Cardiac muscle cell (in vitro differentiated cells and primary cell): Measurements from ENCODE around the gene SYN1. TPM values are rescaled to one million over a fixed set of nuclear protein-coding genes. Genes with fewer than 3 reads are reported as not detected.
A peak's percentile ranks its signal among the peaks of the same experiment; 100 is the strongest.
"Not testable (repeated sequence)": the region's sequence is repeated elsewhere in the genome, so short reads cannot be mapped to it uniquely, and the experiment has no call there.

Source experiments
- DNase-seq, 2 donors: peaks; one replicate each; pipeline versions ENCODE4 v3.0.0 to v3.0.0-alpha.2; 2010 to 2017; ENCODE audit warnings: low read depth in 1 of 2, low spot score in 1 of 2
- H3K27ac ChIP-seq: fragments of 200-600 bp; sonication (generic); 2 replicates; pipeline ENCODE4 v1.5.1; 2016
- H3K27me3 ChIP-seq: fragments of 200-600 bp; sonication (generic); 2 replicates; pipeline ENCODE4 v1.6.0; 2016; ENCODE audit warnings: control low read depth
- H3K36me3 ChIP-seq: fragments of 200-600 bp; sonication (generic); 2 replicates; pipeline ENCODE4 v1.5.1; 2016; ENCODE audit warnings: control low read depth
- H3K4me1 ChIP-seq: fragments of 200-600 bp; sonication (generic); 2 replicates; pipeline ENCODE4 v1.8.1; 2017; ENCODE audit warnings: low read depth, mild to moderate bottlenecking, mixed run types
- H3K4me3 ChIP-seq: fragments of 200-600 bp; sonication (generic); 2 replicates; pipeline ENCODE4 v1.5.1; 2016; ENCODE audit warnings: mild to moderate bottlenecking
- H3K9me3 ChIP-seq: fragments of 200-600 bp; sonication (generic); 2 replicates; pipeline ENCODE4 v1.5.1; 2017; ENCODE audit warnings: low read depth, mild to moderate bottlenecking, control low read depth
- polyA plus RNA-seq: library from polyadenylated mRNA; unstranded; fragments of >200 nt; fragmentation: Nextera tagmentation; extraction: Ambion mirVana; gene quantifications from 2 replicates; pipeline ENCODE4 v1.2.1, GENCODE V29; 2016
- total RNA-seq: library from RNA; depleted of rRNA; stranded (reverse); fragments of >200 nt; gene quantifications from 2 replicates; pipeline ENCODE4 v1.2.3, GENCODE V29; 2016
- TF ChIP-seq, protein P1 (sequence below): IDR thresholded peaks from 2 replicates; pipeline ENCODE4 v1.5.1; 2012; ENCODE audit warnings: low read depth, mild to moderate bottlenecking, low read length

SYN1 gene
- total RNA-seq (1.8 and 2.0 TPM in 2 replicates), polyA plus RNA-seq (10.8 and 12.6 TPM in 2 replicates)

DNA sequence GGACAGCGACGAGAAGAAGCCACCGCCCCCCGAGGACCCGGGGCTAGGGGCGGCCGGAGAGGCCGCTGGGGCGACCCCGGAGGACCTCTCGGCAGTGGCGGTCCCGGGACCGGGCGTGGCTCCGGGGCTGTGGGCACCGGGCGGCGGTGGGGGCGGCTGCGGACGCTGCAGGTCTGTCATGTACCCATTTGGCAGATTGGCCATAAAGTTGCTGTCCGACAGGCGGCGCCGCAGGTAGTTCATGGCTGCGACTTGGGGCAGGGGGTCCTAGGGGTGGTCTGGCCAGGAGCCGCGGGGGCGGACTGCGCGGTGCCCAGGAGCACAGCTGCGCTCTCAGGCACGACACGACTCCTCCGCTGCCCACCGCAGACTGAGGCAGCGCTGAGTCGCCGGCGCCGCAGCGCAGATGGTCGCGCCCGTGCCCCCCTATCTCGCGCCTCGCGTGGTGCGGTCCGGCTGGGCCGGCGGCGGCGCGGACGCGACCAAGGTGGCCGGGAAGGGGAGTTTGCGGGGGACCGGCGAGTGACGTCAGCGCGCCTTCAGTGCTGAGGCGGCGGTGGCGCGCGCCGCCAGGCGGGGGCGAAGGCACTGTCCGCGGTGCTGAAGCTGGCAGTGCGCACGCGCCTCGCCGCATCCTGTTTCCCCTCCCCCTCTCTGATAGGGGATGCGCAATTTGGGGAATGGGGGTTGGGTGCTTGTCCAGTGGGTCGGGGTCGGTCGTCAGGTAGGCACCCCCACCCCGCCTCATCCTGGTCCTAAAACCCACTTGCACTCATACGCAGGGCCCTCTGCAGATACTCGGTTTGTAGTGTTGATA lies at the start of gene SYN1:
Gene SYN1 (minus strand): TSS at position 372 of the 817 bp plus-strand sequence. CDS start 129 bp downstream, at position 243.
- peaks cover 8% of the 10 kb centered on the region for H3K27me3 ChIP-seq
- no peaks in the 10 kb centered on the region for H3K9me3 ChIP-seq
- TF ChIP-seq, protein P1, sequence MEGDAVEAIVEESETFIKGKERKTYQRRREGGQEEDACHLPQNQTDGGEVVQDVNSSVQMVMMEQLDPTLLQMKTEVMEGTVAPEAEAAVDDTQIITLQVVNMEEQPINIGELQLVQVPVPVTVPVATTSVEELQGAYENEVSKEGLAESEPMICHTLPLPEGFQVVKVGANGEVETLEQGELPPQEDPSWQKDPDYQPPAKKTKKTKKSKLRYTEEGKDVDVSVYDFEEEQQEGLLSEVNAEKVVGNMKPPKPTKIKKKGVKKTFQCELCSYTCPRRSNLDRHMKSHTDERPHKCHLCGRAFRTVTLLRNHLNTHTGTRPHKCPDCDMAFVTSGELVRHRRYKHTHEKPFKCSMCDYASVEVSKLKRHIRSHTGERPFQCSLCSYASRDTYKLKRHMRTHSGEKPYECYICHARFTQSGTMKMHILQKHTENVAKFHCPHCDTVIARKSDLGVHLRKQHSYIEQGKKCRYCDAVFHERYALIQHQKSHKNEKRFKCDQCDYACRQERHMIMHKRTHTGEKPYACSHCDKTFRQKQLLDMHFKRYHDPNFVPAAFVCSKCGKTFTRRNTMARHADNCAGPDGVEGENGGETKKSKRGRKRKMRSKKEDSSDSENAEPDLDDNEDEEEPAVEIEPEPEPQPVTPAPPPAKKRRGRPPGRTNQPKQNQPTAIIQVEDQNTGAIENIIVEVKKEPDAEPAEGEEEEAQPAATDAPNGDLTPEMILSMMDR, result no peak
- no peak within 1 kb of the TSS for H3K27ac ChIP-seq
- H3K4me3 ChIP-seq, result no peak within 1 kb of the TSS
- H3K4me1 ChIP-seq, result no peaks in the 10 kb centered on the region
- no peaks in the 10 kb centered on the region for H3K36me3 ChIP-seq
- DNase-seq, result peak; percentile 88 to 90

DNA sequence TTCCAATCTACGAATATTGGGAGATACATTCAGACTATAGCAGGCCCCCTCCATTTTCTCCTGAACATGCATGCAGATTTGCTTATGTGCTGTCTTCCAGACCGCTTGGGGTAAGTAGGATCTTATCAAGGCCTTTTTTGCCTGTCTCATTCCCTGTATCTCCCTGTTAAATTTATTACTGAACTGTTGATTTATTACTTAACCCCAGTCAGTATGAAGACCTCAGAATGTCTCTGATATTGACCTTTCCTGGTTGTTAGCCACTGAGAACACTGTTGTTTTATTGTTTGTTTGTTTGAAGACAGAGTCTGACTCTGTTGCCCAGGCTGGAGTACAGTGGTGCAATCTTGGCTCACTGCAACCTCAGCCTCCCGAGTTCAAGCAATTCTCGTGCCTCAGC lies 46.1 kb upstream of the SYN1 start:
- not testable (repeated sequence) for DNase-seq, H3K4me1 ChIP-seq, H3K4me3 ChIP-seq, H3K27me3 ChIP-seq, H3K36me3 ChIP-seq, H3K9me3 ChIP-seq, H3K27ac ChIP-seq

DNA sequence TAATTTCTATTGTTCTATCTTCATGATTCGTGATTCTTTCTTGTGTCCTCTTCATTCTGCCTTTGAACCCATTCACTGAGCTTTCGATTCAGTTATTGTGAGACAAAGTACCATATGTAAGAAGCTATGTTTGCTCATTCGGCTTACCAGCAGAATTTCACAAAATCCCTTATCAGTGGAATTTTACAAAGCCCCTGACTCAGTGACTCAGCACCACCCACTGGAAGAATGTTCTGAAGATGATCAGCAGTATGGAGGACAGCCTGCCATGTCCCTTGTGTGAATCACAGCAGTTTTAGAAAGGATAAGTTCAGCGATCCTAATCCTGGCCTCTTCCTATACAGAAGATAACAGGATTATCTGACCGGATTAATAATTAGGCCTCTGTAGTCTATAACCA lies 45.1 kb upstream of the SYN1 start:
- H3K27ac ChIP-seq, result no peak overlapping the region
- no peaks in the 10 kb centered on the region for H3K27me3 ChIP-seq
- H3K9me3 ChIP-seq, result no peaks in the 10 kb centered on the region
- H3K4me3 ChIP-seq, result no peak overlapping the region
- H3K4me1 ChIP-seq, result no peaks in the 10 kb centered on the region
- TF ChIP-seq, protein P1, result no peak
- DNase-seq, result peak in 1 of 2 donors; percentile 55
- H3K36me3 ChIP-seq, result no peaks in the 10 kb centered on the region

DNA sequence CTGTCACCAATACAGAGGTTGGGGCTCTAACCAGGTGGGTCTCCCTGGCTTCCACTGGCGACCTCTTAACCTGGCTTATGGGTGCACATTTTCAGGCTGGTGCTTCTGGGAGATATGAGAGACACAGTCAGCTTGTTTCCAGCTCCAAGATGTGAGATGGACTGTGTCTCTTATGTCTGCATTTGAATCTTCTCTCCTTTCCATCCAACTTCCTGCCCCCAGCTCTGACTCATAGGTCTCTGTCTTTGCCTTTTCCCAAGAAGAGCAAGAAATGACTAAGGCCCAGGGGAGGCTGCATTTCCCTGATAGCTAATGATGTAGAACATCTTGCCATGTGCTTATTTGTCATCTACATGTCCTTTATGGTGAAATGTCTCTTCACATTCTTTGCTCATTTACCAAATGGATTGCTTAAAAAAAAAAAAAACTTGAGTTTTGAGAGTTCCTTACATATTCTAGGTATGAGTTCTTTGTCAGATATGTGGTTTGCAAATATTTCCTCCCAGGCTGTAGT lies 42.5 kb upstream of the SYN1 start:
- Histone ChIP-seq H3K27me3 (no peaks in the 10 kb centered on the region), H3K9me3 (no peaks in the 10 kb centered on the region), H3K27ac (no peak overlapping the region), H3K4me1 (no peaks in the 10 kb centered on the region), H3K4me3 (no peak overlapping the region), H3K36me3 (no peaks in the 10 kb centered on the region)
- TF ChIP-seq, protein P1, result no peak
- DNase-seq, result peak in 1 of 2 donors; percentile 90

DNA sequence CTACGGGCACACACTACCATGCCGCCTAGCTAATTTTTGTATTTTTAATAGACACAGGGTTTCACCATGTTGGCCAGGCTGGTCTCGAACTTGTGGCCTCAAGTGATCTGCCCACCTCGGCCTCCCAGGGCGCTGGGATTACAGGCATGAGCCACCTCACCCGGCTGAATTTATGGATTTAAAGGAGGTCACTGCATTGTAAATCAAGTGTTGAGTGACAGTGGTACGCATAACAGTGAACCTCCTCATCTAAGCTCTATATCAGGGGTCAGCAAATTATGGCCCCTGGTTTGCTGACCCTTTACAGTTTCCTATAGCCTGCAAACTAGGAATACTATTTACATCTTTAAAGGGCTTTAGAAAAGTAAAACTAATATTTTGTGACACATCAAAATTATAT lies 41.9 kb upstream of the SYN1 start:
- Histone ChIP-seq H3K36me3 (no peaks in the 10 kb centered on the region), H3K9me3 (no peaks in the 10 kb centered on the region), H3K4me1 (no peaks in the 10 kb centered on the region), H3K4me3 (no peak overlapping the region), H3K27me3 (no peaks in the 10 kb centered on the region), H3K27ac (no peak overlapping the region)
- DNase-seq, result no peak
- TF ChIP-seq, protein P1, result no peak

DNA sequence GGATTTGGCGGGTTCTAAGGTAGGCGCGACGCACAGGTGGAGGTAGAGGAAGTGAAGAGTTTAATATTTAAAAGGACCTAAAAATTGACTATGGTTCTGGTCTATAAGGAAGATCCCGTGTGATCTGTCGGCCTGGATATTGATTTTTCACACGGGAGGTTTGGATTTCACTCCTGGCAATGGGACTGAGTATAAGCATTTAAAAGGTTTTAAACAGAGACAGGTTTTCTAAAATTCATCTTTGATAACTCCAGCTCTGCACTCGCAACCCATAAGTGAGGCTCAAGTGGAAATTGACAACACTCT lies 39.7 kb upstream of the SYN1 start:
- H3K36me3 ChIP-seq, result peaks cover 3% of the 10 kb centered on the region
- TF ChIP-seq, protein P1, result no peak
- H3K27me3 ChIP-seq, result no peaks in the 10 kb centered on the region
- no peak overlapping the region for H3K27ac ChIP-seq
- H3K4me3 ChIP-seq, result no peak overlapping the region
- no peaks in the 10 kb centered on the region for H3K9me3 ChIP-seq
- no peaks in the 10 kb centered on the region for H3K4me1 ChIP-seq
- no peak for DNase-seq
